Astrocyte (in vitro differentiated cells and primary cell): Measurements from ENCODE around the gene CCDC51. TPM values are rescaled to one million over a fixed set of nuclear protein-coding genes. Genes with fewer than 3 reads are reported as not detected.
A peak's percentile ranks its signal among the peaks of the same experiment; 100 is the strongest.

Source experiments
- DNase-seq: peaks from one replicate; pipeline ENCODE4 v3.0.0-alpha.2; 2010; ENCODE audit warnings: low read depth
- FAIRE-seq: peaks from 2 replicates; lab custom pipeline; 2011; peaks lifted over from hg19 to GRCh38; lab: Jason Lieb, UNC
- H2AFZ ChIP-seq: 2 replicates; pipeline ENCODE4 v1.6.0; 2012; ENCODE audit warnings: low read depth, low read length, inconsistent platforms
- H3K27ac ChIP-seq: 2 replicates; pipeline ENCODE4 v1.5.1; 2011; ENCODE audit warnings: low read depth, low read length, inconsistent platforms
- H3K27me3 ChIP-seq: 2 replicates; pipeline ENCODE4 v1.6.0; 2011; ENCODE audit warnings: low read length, inconsistent platforms; ENCODE audit not compliant: insufficient read depth
- H3K36me3 ChIP-seq: 2 replicates; pipeline ENCODE4 v1.5.1; 2011; ENCODE audit warnings: low read length, inconsistent platforms; ENCODE audit not compliant: insufficient read depth
- H3K4me1 ChIP-seq: 2 replicates; pipeline ENCODE4 v1.5.1; 2011; ENCODE audit warnings: low read length, inconsistent platforms; ENCODE audit not compliant: insufficient read depth
- H3K4me2 ChIP-seq: 2 replicates; pipeline ENCODE4 v1.6.0; 2012; ENCODE audit warnings: low read length, inconsistent platforms
- H3K4me3 ChIP-seq: 2 replicates; pipeline ENCODE4 v1.5.1; 2011; ENCODE audit warnings: low read depth, mild to moderate bottlenecking, low read length, inconsistent platforms; ENCODE audit not compliant: insufficient read depth
- H3K79me2 ChIP-seq: 2 replicates; pipeline ENCODE4 v1.6.0; 2012; ENCODE audit warnings: mild to moderate bottlenecking, low read length, inconsistent platforms; ENCODE audit not compliant: insufficient read depth
- H3K9ac ChIP-seq: 2 replicates; pipeline ENCODE4 v1.6.0; 2012; ENCODE audit warnings: mild to moderate bottlenecking, low read length, inconsistent platforms
- H3K9me3 ChIP-seq: 2 replicates; pipeline ENCODE4 v1.5.1; 2012; ENCODE audit warnings: low read depth, mild to moderate bottlenecking, low read length, inconsistent platforms; ENCODE audit not compliant: insufficient read depth
- H4K20me1 ChIP-seq: 2 replicates; pipeline ENCODE4 v1.6.0; 2012; ENCODE audit warnings: low read length, inconsistent platforms; ENCODE audit not compliant: insufficient read depth
- H3K27ac Mint-ChIP-seq: one replicate; pipeline ENCODE4 v1.8.0; 2021; ENCODE audit warnings: mild to moderate bottlenecking, mixed read lengths; ENCODE audit not compliant: unreplicated experiment
- H3K27me3 Mint-ChIP-seq: one replicate; pipeline ENCODE4 v1.8.0; 2021; ENCODE audit warnings: low read depth, mixed read lengths; ENCODE audit not compliant: unreplicated experiment
- H3K36me3 Mint-ChIP-seq: one replicate; pipeline ENCODE4 v1.8.0; 2021; ENCODE audit warnings: low read depth, mixed read lengths; ENCODE audit not compliant: unreplicated experiment
- H3K4me1 Mint-ChIP-seq: one replicate; pipeline ENCODE4 v1.8.0; 2021; ENCODE audit warnings: low read depth, mixed read lengths; ENCODE audit not compliant: unreplicated experiment
- H3K4me3 Mint-ChIP-seq: one replicate; pipeline ENCODE4 v1.8.0; 2021; ENCODE audit warnings: mild to moderate bottlenecking, moderate library complexity, mixed read lengths; ENCODE audit not compliant: unreplicated experiment
- H3K9me3 Mint-ChIP-seq: one replicate; pipeline ENCODE4 v1.8.0; 2021; ENCODE audit warnings: mild to moderate bottlenecking, mixed read lengths; ENCODE audit not compliant: unreplicated experiment
- CTCF ChIP-seq: IDR thresholded peaks from 2 replicates; pipeline ENCODE4 v1.5.1; 2011; ENCODE audit warnings: low read depth, mild to moderate bottlenecking, inconsistent platforms, low read length, moderate library complexity; ENCODE audit not compliant: insufficient read depth
- EZH2 ChIP-seq: IDR thresholded peaks from 2 replicates; pipeline ENCODE4 v1.6.1; 2012; ENCODE audit warnings: mild to moderate bottlenecking, low read length, inconsistent platforms; ENCODE audit not compliant: insufficient read depth
- total RNA-seq: library from RNA; stranded (reverse); gene quantifications from 2 replicates; pipeline ENCODE4 v1.2.1, GENCODE V29; 2021

Gene CCDC51
- total RNA-seq, 1 donor from 2014 or later = 16.5 TPM

GRCh38 chr3:48470286-48470685 lies 30.4 kb upstream of the CCDC51 start:
- no peak overlapping the region for H3K4me2 ChIP-seq
- Mint-ChIP-seq H3K27ac (no peak overlapping the region), H3K27me3 (no peaks in the 10 kb centered on the region), H3K4me3 (peak overlapping the region; percentile 69), H3K4me1 (peaks cover 23% of the 10 kb centered on the region), H3K36me3 (peaks cover 19% of the 10 kb centered on the region), H3K9me3 (no peaks in the 10 kb centered on the region)
- no peak for FAIRE-seq
- H3K4me1 ChIP-seq = peaks cover 29% of the 10 kb centered on the region
- H3K36me3 ChIP-seq = peaks cover 7% of the 10 kb centered on the region
- H4K20me1 ChIP-seq = peaks cover 14% of the 10 kb centered on the region
- no peak for TF ChIP-seq CTCF
- TF ChIP-seq EZH2 = no peak
- no peaks in the 10 kb centered on the region for H3K9me3 ChIP-seq
- H3K27me3 ChIP-seq = no peaks in the 10 kb centered on the region
- peak overlapping the region; percentile 7 for H3K9ac ChIP-seq
- H2AFZ ChIP-seq = no peak overlapping the region
- DNase-seq = no peak
- H3K27ac ChIP-seq = no peak overlapping the region
- H3K79me2 ChIP-seq = peaks cover 66% of the 10 kb centered on the region
- no peak overlapping the region for H3K4me3 ChIP-seq

GRCh38 chr3:48469046-48469915 lies 29.4 kb upstream of the CCDC51 start:
- Histone ChIP-seq H3K9ac (no peak overlapping the region), H2AFZ (no peak overlapping the region), H3K4me2 (no peak overlapping the region), H3K4me1 (peaks cover 34% of the 10 kb centered on the region), H3K27ac (no peak overlapping the region), H3K79me2 (peaks cover 66% of the 10 kb centered on the region), H3K9me3 (no peaks in the 10 kb centered on the region), H3K27me3 (no peaks in the 10 kb centered on the region), H3K4me3 (no peak overlapping the region), H3K36me3 (peaks cover 7% of the 10 kb centered on the region), H4K20me1 (peaks cover 14% of the 10 kb centered on the region)
- TF ChIP-seq EZH2 (no peak), CTCF (no peak)
- Mint-ChIP-seq H3K9me3 (no peaks in the 10 kb centered on the region), H3K27ac (no peak overlapping the region), H3K4me3 (peak overlapping the region; percentile 55), H3K36me3 (peaks cover 14% of the 10 kb centered on the region), H3K27me3 (no peaks in the 10 kb centered on the region), H3K4me1 (peaks cover 21% of the 10 kb centered on the region)
- no peak for FAIRE-seq
- no peak for DNase-seq

- Mint-ChIP-seq H3K9me3 (no peaks in the 10 kb centered on the region), H3K36me3 (peaks cover 14% of the 10 kb centered on the region), H3K27me3 (no peaks in the 10 kb centered on the region), H3K4me3 (no peak overlapping the region), H3K4me1 (peaks cover 18% of the 10 kb centered on the region), H3K27ac (no peak overlapping the region)
- Histone ChIP-seq H2AFZ (no peak overlapping the region), H3K79me2 (peaks cover 66% of the 10 kb centered on the region), H3K4me3 (no peak overlapping the region), H3K4me1 (peaks cover 32% of the 10 kb centered on the region), H3K36me3 (peaks cover 7% of the 10 kb centered on the region), H3K27me3 (no peaks in the 10 kb centered on the region), H3K4me2 (no peak overlapping the region), H3K9ac (no peak overlapping the region), H3K27ac (no peak overlapping the region), H3K9me3 (no peaks in the 10 kb centered on the region), H4K20me1 (peaks cover 14% of the 10 kb centered on the region)
- DNase-seq (no peak), FAIRE-seq (no peak)
- no peak for TF ChIP-seq CTCF
- no peak for TF ChIP-seq EZH2
Measured at GRCh38 chr3:48468329-48468731, 28.4 kb upstream of the CCDC51 start.
